GM12891 (cell line): ENCODE measurements around the gene C16orf92.

Experiments
- POLR2A ChIP-seq: IDR thresholded peaks from 2 replicates; pipeline ENCODE4 v1.6.1; 2011; ENCODE audit warnings: low read depth, low read length, control low read depth
- POLR2AphosphoS5 ChIP-seq: IDR thresholded peaks from 2 replicates; pipeline ENCODE4 v1.6.1; 2011; ENCODE audit warnings: low read depth, low read length, control low read depth
- POU2F2 ChIP-seq: IDR thresholded peaks from 2 replicates; pipeline ENCODE4 v1.6.1; 2011; ENCODE audit warnings: low read depth, mild to moderate bottlenecking, control low read depth, low read length, moderate library complexity

GRCh38 chr16:29988346-29989075 lies 34.5 kb upstream of the C16orf92 start:
- TF ChIP-seq POLR2A (no peak), POLR2AphosphoS5 (no peak), POU2F2 (no peak)
